ENCODE measurements around the gene NUDC. TPM values are rescaled to one million over a fixed set of nuclear protein-coding genes. Genes with fewer than 3 reads are reported as not detected.

Gene NUDC
- total and polyA plus RNA-seq, 2 of the 13 experiments (the other 11 are each of a cell fraction or from before 2014, with no cell fraction given), result 34.7 to 104 TPM

- TF ChIP-seq SP1 (IDR thresholded peaks at IDR 0.05) (no peak), SP1 (CRISPR knock-in tag; IDR thresholded peaks at IDR 0.05) (peak; percentile 15; the same call in 1 of the 2 replicates), CREM (IDR thresholded peaks at IDR 0.05) (peak; percentile 17; the same call in 1 of the 2 replicates), CREM (CRISPR knock-in tag; IDR thresholded peaks at IDR 0.05) (no peak), POLR2A (IDR thresholded peaks at IDR 0.05; ENCODE audit: insufficient read depth in 1 of 2, low read depth in 2 of 2, low read length in 2 of 2) (peak in 1 of 2 experiments; percentile 44; a peak in 1 of 4 replicates), MXD3 (CRISPR knock-in tag; IDR thresholded peaks at IDR 0.05) (0 out of 2 replicates have a peak, but pooled peaks have one; percentile 17), TBP (CRISPR knock-in tag; IDR thresholded peaks at IDR 0.05) (no peak), ZNF232 (CRISPR knock-in tag; IDR thresholded peaks at IDR 0.05; ENCODE audit: borderline replicate concordance) (peak; percentile 76; the same call in 1 of the 2 replicates), ZNF83 (CRISPR knock-in tag; IDR thresholded peaks at IDR 0.05; ENCODE audit: borderline replicate concordance) (no peak), ZNF784 (CRISPR knock-in tag; IDR thresholded peaks at IDR 0.05; ENCODE audit: borderline replicate concordance) (0 out of 2 replicates have a peak, but pooled peaks have one; percentile 38), NR2F6 (IDR thresholded peaks at IDR 0.05) (no peak; the same call in 1 of the 2 replicates), NR2F6 (CRISPR knock-in tag; IDR thresholded peaks at IDR 0.05) (peak; percentile 41; the same call in 1 of the 2 replicates), HMG20A (CRISPR knock-in tag; IDR thresholded peaks at IDR 0.05; ENCODE audit: borderline replicate concordance) (peak; percentile 67), ZNF776 (CRISPR knock-in tag; IDR thresholded peaks at IDR 0.05) (no peak), TCF7 (IDR thresholded peaks at IDR 0.05; ENCODE audit: low read depth) (0 out of 2 replicates have a peak, but pooled peaks have one; percentile 20), ZBTB34 (CRISPR knock-in tag; IDR thresholded peaks at IDR 0.05) (0 out of 2 replicates have a peak, but pooled peaks have one; percentile 24), ATF2 (CRISPR knock-in tag; IDR thresholded peaks at IDR 0.05) (no peak; the same call in 1 of the 2 replicates), ZNF569 (CRISPR knock-in tag; IDR thresholded peaks at IDR 0.05; ENCODE audit: borderline replicate concordance) (no peak), ZNF121 (CRISPR knock-in tag; IDR thresholded peaks at IDR 0.05) (no peak), ARID4A (CRISPR knock-in tag; IDR thresholded peaks at IDR 0.05; ENCODE audit: borderline replicate concordance) (0 out of 2 replicates have a peak, but pooled peaks have one; percentile 44), GABPA (IDR thresholded peaks at IDR 0.05; ENCODE audit: low read depth, low read length) (no peak), GABPA (CRISPR knock-in tag; IDR thresholded peaks at IDR 0.05; ENCODE audit: low read depth) (no peak), SMAD1 (CRISPR knock-in tag; IDR thresholded peaks at IDR 0.05; ENCODE audit: borderline replicate concordance, low read depth) (no peak), ELF3 (CRISPR knock-in tag; IDR thresholded peaks at IDR 0.05) (peak; percentile 76)
Measured at GRCh38 chr1:26915204-26915842, 6.2 kb upstream of the NUDC start (continued).

All from HepG2 (cell line).